PFSK-1 (cell line): Measurements from ENCODE around the gene STX10.

Experiments
- FOXP2 ChIP-seq: optimal IDR thresholded peaks from 2 replicates; pipeline ENCODE3; 2011; ENCODE audit warnings: borderline replicate concordance, control low read depth, inconsistent platforms; ENCODE audit not compliant: insufficient read depth; ENCODE audit errors: extremely low read length, extremely low read depth
- POLR2AphosphoS5 ChIP-seq: IDR thresholded peaks from 2 replicates; pipeline ENCODE4 v1.6.1; 2012; ENCODE audit warnings: low read depth, mild to moderate bottlenecking, control low read depth, low read length, moderate library complexity
- REST ChIP-seq, 2 experiments: IDR thresholded peaks; 2 replicates each; pipeline versions ENCODE4 v1.6.1 to v1.8.0; 2011 to 2012; ENCODE audit warnings: low read depth in 2 of 2, low read length in 2 of 2, control low read depth in 1 of 2, inconsistent platforms in 1 of 2, mild to moderate bottlenecking in 1 of 2, moderate library complexity in 1 of 2; ENCODE audit not compliant: insufficient read depth in 1 of 2
- SIN3A ChIP-seq: IDR thresholded peaks from 2 replicates; pipeline ENCODE4 v1.6.1; 2012; ENCODE audit warnings: mild to moderate bottlenecking, low read length, moderate library complexity, borderline replicate concordance; ENCODE audit not compliant: insufficient read depth
- TAF1 ChIP-seq: IDR thresholded peaks from 2 replicates; pipeline ENCODE4 v1.6.1; 2012; ENCODE audit warnings: low read length, control low read depth, borderline replicate concordance; ENCODE audit not compliant: insufficient read depth

Gene STX10

GRCh38 chr19:13103581-13104359, 46.4 kb downstream of the STX10 start:
- no peak for TF ChIP-seq REST (IDR thresholded peaks at IDR 0.05; ENCODE audit: insufficient read depth in 1 of 2, low read depth in 2 of 2, low read length in 2 of 2)
- TF ChIP-seq FOXP2, result no peak
- no peak for TF ChIP-seq TAF1
- no peak for TF ChIP-seq SIN3A
- TF ChIP-seq POLR2AphosphoS5, result no peak

- TF ChIP-seq REST (IDR thresholded peaks at IDR 0.05; ENCODE audit: insufficient read depth in 1 of 2, low read depth in 2 of 2, low read length in 2 of 2) (no peak), FOXP2 (peak; percentile 57)
Observed at GRCh38 chr19:13102666-13103580, 47.3 kb downstream of the STX10 start, which contains the start of gene LYL1. Gene LYL1 (minus strand): TSS chr19:13102858. CDS start chr19:13101171, 1,687 bp downstream.

- TF ChIP-seq POLR2AphosphoS5, result no peak
- no peak for TF ChIP-seq REST (IDR thresholded peaks at IDR 0.05; ENCODE audit: insufficient read depth in 1 of 2, low read depth in 2 of 2, low read length in 2 of 2)
- TF ChIP-seq TAF1, result no peak
- no peak for TF ChIP-seq FOXP2
- TF ChIP-seq SIN3A, result no peak
Observed at GRCh38 chr19:13102416-13102665, 47.8 kb downstream of the STX10 start.

- TF ChIP-seq REST (IDR thresholded peaks at IDR 0.05; ENCODE audit: insufficient read depth in 1 of 2, low read depth in 2 of 2, low read length in 2 of 2), result no peak
Observed at GRCh38 chr19:13101590-13102415, 48.4 kb downstream of the STX10 start.
